ENCODE data around the gene TRNP1.

TRNP1 gene

DNA sequence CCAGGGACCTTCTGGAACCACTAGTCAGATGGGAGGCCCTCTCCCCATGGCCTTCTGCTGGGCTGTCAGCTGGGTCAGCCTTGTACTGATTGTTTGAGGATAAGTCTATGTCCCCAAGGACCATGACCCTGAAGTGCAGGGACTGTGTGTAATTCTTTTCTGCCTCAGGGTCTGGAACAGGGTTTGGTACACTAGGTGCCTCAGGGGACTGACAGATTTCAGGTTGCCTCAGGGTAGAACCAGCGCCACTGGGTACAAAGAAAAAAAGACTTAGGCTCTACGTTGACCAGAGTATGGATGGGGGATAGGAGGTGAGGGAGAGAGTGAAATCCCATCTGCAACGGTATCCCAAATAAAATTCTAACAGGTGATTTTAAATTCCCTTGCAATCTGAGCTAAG lies 36.2 kb upstream of the TRNP1 start:
- H3K9me3 Mint-ChIP-seq: peaks cover 2% of the 10 kb centered on the region
- H3K27me3 Mint-ChIP-seq (ENCODE audit: low read depth): peaks cover 68% of the 10 kb centered on the region
- H3K4me3 Mint-ChIP-seq: peak overlapping the region in 1 of 3 experiments; percentile 29
- no peak overlapping the region for H3K27ac Mint-ChIP-seq
- TF ChIP-seq, protein P1, sequence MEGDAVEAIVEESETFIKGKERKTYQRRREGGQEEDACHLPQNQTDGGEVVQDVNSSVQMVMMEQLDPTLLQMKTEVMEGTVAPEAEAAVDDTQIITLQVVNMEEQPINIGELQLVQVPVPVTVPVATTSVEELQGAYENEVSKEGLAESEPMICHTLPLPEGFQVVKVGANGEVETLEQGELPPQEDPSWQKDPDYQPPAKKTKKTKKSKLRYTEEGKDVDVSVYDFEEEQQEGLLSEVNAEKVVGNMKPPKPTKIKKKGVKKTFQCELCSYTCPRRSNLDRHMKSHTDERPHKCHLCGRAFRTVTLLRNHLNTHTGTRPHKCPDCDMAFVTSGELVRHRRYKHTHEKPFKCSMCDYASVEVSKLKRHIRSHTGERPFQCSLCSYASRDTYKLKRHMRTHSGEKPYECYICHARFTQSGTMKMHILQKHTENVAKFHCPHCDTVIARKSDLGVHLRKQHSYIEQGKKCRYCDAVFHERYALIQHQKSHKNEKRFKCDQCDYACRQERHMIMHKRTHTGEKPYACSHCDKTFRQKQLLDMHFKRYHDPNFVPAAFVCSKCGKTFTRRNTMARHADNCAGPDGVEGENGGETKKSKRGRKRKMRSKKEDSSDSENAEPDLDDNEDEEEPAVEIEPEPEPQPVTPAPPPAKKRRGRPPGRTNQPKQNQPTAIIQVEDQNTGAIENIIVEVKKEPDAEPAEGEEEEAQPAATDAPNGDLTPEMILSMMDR (IDR thresholded peaks at IDR 0.05; ENCODE audit: unreplicated experiment in 3 of 3): no peak
- H3K36me3 Mint-ChIP-seq (ENCODE audit: low read depth): no peaks in the 10 kb centered on the region
- peaks cover 6% of the 10 kb centered on the region for H3K4me1 Mint-ChIP-seq

DNA sequence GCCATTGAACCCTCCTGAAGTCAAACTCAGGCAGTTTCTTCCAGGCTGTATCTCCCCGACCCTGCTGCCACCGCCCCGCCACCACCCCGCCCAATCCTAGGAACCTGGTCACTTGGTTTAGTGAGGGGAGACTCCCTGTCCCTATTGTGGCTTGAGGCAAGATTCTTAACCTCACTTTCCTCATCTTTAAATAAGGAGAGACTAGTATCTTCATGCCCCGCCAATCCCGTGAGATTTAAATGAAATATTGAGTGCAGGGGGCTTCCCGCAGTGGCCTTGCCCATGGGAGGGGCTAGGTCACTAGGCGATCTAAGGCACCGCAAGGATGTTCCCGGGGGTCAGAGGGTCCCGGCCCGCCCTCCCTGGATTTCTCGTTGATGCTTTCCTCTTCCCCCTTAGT lies 34.2 kb upstream of the TRNP1 start:
- H3K27ac Mint-ChIP-seq: no peak overlapping the region
- no peaks in the 10 kb centered on the region for H3K9me3 Mint-ChIP-seq
- peak overlapping the region in 2 of 3 experiments; percentile 69 to 71 for H3K4me3 Mint-ChIP-seq
- H3K27me3 Mint-ChIP-seq (ENCODE audit: low read depth): peaks cover 84% of the 10 kb centered on the region
- peaks cover 6% of the 10 kb centered on the region for H3K4me1 Mint-ChIP-seq
- H3K36me3 Mint-ChIP-seq (ENCODE audit: low read depth): no peaks in the 10 kb centered on the region
- TF ChIP-seq, protein P1 (IDR thresholded peaks at IDR 0.05; ENCODE audit: unreplicated experiment in 3 of 3): no peak

DNA sequence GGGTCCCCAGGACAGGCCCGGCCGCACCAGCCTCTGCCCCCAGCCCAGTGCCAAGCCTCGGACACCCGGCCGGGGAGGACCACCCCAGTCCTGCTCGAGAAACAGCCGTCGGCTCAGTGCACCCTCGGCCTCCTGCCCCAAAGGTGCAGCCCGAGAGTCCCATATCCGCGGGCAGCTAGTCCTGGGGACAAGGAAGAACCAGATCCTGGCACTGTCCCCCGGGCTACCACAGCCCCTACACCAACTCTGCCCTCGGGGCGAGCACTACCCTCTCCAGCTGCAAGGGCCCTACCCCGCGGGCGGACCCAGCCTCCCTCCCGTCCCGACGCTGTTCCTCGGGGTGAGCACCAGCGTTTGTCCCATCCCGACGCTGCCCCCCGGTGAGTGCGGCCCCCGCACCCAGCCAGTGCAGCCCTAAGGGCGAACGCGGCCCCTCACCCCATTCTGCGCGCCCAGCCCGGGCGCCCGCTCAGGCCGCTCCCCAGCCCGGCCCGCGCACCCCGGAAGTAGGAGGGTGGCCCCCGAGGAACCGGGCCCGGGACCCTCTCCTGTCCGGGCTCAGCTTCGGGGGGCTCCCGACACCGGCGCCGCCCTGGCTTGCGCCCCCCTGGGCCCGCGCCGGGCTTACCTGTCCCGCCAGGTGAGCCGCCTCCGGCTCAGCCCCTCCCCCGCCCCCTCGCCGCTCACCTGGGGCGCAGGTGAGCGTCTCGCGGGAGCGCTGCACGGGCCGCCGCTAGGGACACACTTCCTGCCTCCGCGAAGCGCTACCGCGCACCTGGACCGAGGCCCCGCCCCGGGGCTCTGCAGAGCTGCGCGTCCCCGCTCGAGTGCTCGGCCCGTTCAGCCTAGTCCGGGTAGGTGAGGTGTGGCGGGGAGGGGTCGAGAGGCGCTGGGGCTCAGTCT lies 33.5 kb upstream of the TRNP1 start, which contains the start of gene KDF1:
Gene KDF1, minus strand, starts transcription at position 747 of the 903 bp plus-strand sequence. CDS start 8,088 bp downstream, outside the sequence.
- H3K4me1 Mint-ChIP-seq: peaks cover 6% of the 10 kb centered on the region
- TF ChIP-seq, protein P1 (IDR thresholded peaks at IDR 0.05; ENCODE audit: unreplicated experiment in 3 of 3): no peak
- no peaks in the 10 kb centered on the region for H3K36me3 Mint-ChIP-seq (ENCODE audit: low read depth)
- H3K4me3 Mint-ChIP-seq: peak within 1 kb of the TSS; percentile 75 to 85 (median 76)
- H3K27me3 Mint-ChIP-seq (ENCODE audit: low read depth): peaks cover 91% of the 10 kb centered on the region
- H3K9me3 Mint-ChIP-seq: no peaks in the 10 kb centered on the region
- peak within 1 kb of the TSS in 1 of 3 experiments; percentile 12 for H3K27ac Mint-ChIP-seq

DNA sequence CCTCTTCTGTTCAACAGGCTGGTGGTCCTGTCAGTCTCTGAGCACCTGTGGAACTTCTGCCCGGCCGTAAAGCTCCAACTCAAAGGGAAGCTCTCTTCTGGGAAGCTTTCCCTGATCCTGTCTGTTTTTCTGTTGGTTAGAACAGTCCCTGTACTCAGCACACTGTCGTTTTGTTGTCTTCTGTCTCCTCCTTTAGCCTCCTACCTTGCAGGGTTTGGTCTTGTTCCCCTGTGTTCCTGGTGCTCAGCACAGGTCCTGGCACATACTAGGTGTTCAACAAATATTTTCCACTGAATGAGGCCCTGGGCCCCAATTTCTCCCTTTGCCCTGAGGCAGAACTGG lies 32.9 kb upstream of the TRNP1 start:
- H3K36me3 Mint-ChIP-seq (ENCODE audit: low read depth): no peaks in the 10 kb centered on the region
- peak overlapping the region in 1 of 3 experiments; percentile 12 for H3K27ac Mint-ChIP-seq
- no peaks in the 10 kb centered on the region for H3K9me3 Mint-ChIP-seq
- peak overlapping the region; percentile 75 to 85 (median 76) for H3K4me3 Mint-ChIP-seq
- H3K27me3 Mint-ChIP-seq (ENCODE audit: low read depth): peaks cover 86% of the 10 kb centered on the region
- H3K4me1 Mint-ChIP-seq: peaks cover 6% of the 10 kb centered on the region
- TF ChIP-seq, protein P1 (IDR thresholded peaks at IDR 0.05; ENCODE audit: unreplicated experiment in 3 of 3): no peak

DNA sequence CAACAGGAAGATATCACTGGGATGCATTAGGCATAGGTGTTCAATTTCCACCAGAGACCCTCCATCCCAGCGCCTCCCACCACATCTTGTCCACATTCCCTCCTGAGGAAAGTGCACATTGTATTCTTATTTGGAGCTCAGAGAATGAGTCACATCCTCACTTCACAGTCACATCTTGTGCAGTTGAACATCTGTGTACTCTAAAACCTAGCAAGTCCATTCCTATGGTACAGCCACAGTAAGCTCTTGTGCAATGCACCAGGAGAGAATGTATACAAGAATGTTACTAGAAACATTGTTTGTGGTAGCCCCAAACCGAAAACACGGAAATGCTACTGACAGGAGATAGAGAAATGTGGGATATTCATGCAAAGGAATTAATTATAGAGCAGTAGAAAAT lies 31.7 kb upstream of the TRNP1 start:
- Mint-ChIP-seq H3K27ac (no peak overlapping the region), H3K9me3 (no peaks in the 10 kb centered on the region)

More for the DNA sequence above, 31.7 kb upstream of the TRNP1 start:
- peaks cover 86% of the 10 kb centered on the region for H3K27me3 Mint-ChIP-seq (ENCODE audit: low read depth)
- no peaks in the 10 kb centered on the region for H3K36me3 Mint-ChIP-seq (ENCODE audit: low read depth)
- TF ChIP-seq, protein P1 (IDR thresholded peaks at IDR 0.05; ENCODE audit: unreplicated experiment in 3 of 3): no peak
- H3K4me3 Mint-ChIP-seq: peak overlapping the region in 2 of 3 experiments; percentile 11 to 29
- H3K4me1 Mint-ChIP-seq: peaks cover 6% of the 10 kb centered on the region
